22Rv1 (cell line): ENCODE data around the gene BRAF.

ENCODE experiments used
- CTCF ChIP-seq: fragments of 450-650 bp; IDR thresholded peaks from 2 replicates; pipeline ENCODE4 v1.5.1; 2017; ENCODE audit warnings: mild to moderate bottlenecking
- ZFX ChIP-seq: fragments of 450-650 bp; IDR thresholded peaks from 2 replicates; pipeline ENCODE4 v1.6.1; 2017; ENCODE audit warnings: antibody characterized with exemption, borderline replicate concordance

GRCh38 chr7:140967438-140967837 lies 42.7 kb upstream of the BRAF start:
- TF ChIP-seq CTCF: no peak
- no peak for TF ChIP-seq ZFX
